Pancreas (tissue), 10 donors: ENCODE results near the gene ST6GALNAC6. TPM values are rescaled to one million over a fixed set of nuclear protein-coding genes. Genes with fewer than 3 reads are reported as not detected.
A peak's percentile ranks its signal among the peaks of the same experiment; 100 is the strongest.

Source experiments
- ATAC-seq, 4 donors: fragments of 200-7000 bp; cut with Tn5 transposase; one replicate each; pipeline versions ENCODE4 v1.8.0 to v1.9.1; 2020; ENCODE audit warnings: mild to moderate bottlenecking in 4 of 4, moderate library complexity in 4 of 4
- DNase-seq, 6 donors: peaks; one replicate each; pipeline ENCODE4 v3.0.0-alpha.2; 2020
- FAIRE-seq: peaks from 2 replicates; lab custom pipeline; 2012; peaks lifted over from hg19 to GRCh38; lab: Jason Lieb, UNC
- H3K27ac ChIP-seq, 4 donors: fragments of 200-600 bp; sonication (generic); 1 replicate in 3 of 4; 2 replicates in 1 of 4; pipeline versions ENCODE4 v1.5.0 to v1.8.0; 2020
- H3K27me3 ChIP-seq, 4 donors: fragments of 200-600 bp; one replicate each; pipeline ENCODE4 v1.8.0; 2021
- H3K36me3 ChIP-seq, 3 donors: fragments of 200-600 bp; sonication (generic) in 1 of 3; one replicate each; pipeline versions ENCODE4 v1.5.0 to v1.8.0; 2020 to 2021
- H3K4me1 ChIP-seq, 3 donors: fragments of 200-600 bp; one replicate each; pipeline ENCODE4 v1.8.0; 2021
- H3K4me3 ChIP-seq, 4 donors: fragments of 200-600 bp; sonication (generic) in 2 of 4; one replicate each; pipeline versions ENCODE4 v1.5.0 to v1.8.0; 2020 to 2021
- H3K9me3 ChIP-seq, 4 donors: fragments of 200-600 bp; one replicate each; pipeline ENCODE4 v1.8.0; 2021
- CTCF ChIP-seq, 4 donors: fragments of 200-600 bp; sonication (generic) in 3 of 4; IDR thresholded peaks; one replicate each; pipeline versions ENCODE4 v1.5.0 to v1.8.0; 2021; ENCODE audit warnings: antibody characterized with exemption in 4 of 4
- WGBS, 2 donors: extraction: QIAGEN DNeasy Blood & Tissue Kit; methylation state at CpG; one replicate each; pipeline ENCODE4 v1.1.7; 2013; 5-methylcytosine and 5-hydroxymethylcytosine counted together
- intact Hi-C, 3 donors: fragments of 100-400 bp; cut with DNase I; formaldehyde crosslinking; loops; one replicate each; pipeline versions ENCODE4 v1.11.1 to v1.14.2; 2022
- polyA plus RNA-seq, 2 donors: library from polyadenylated mRNA; stranded (reverse); fragments of 200-250 nt; gene quantifications; one replicate each; pipeline ENCODE4 v1.2.3, GENCODE V29; 2013
- total RNA-seq, 6 donors: library from RNA; stranded (reverse); fragmentation: NEBNext Ultra II Directional in 4 of 6; extraction: Animal tissue kit (Norgen Biotek cat#: 25700) in 4 of 6; gene quantifications; one replicate each; pipeline versions ENCODE4 v1.2.1 to v1.2.4, GENCODE V29; 2021 to 2023
- donor health status: healthy with polysubstance abuse.
- donor health status: DM: no; HTN: no; CAD: no; lungs with moderate emphysema.
- donor health status: DM: no; HTN: no; CAD: no.
- donor health status: control.
- donor health status: control.
- donor health status: Bipolar disorder and iron deficiency.
- donor health status: DM: yes; HTN: yes; CAD: no.
- donor health status: DM: no; HTN: no; CAD: no.
- donor health status: DM: no; HTN: no; CAD: no.
- donor health status: DM: yes; HTN: yes; CAD: no.

The ST6GALNAC6 gene
- total and polyA plus RNA-seq, 8 donors, result 20.7 to 35.7 (median 27.0) TPM

- H3K9me3 ChIP-seq, result no peaks in the 10 kb centered on the region
- peak overlapping the region in 2 of 4 donors; percentile 31 to 42 for H3K4me3 ChIP-seq
- ATAC-seq, result peak; percentile 62 to 80 (median 66)
- H3K27ac ChIP-seq, result no peak overlapping the region
- peaks cover 0 to 12% (median 4%) of the 10 kb centered on the region in 3 donors for H3K4me1 ChIP-seq
- TF ChIP-seq CTCF (IDR thresholded peaks at IDR 0.05), result no peak
- H3K36me3 ChIP-seq, result no peaks in the 10 kb centered on the region
- 3 to 6% methylated on average over 39 to 56 of the region's 56 CpGs for WGBS, 2 donors
- intact Hi-C loops, result loop anchor here in 1 of 3 donors (10.0 kb wide), 1 partner anchor 333 kb away; no protein-coding TSS in a partner anchor
- DNase-seq, result peak; percentile 71 to 87 (median 82)
- FAIRE-seq, result no peak
- H3K27me3 ChIP-seq, result no peaks in the 10 kb centered on the region
Observed at GRCh38 chr9:127927201-127927987, 28.0 kb upstream of the ST6GALNAC6 start.

GRCh38 chr9:127926906-127927200 is 27.4 kb upstream of the ST6GALNAC6 start:
- H3K36me3 ChIP-seq, result no peaks in the 10 kb centered on the region
- H3K27ac ChIP-seq, result no peak overlapping the region
- peaks cover 0 to 14% (median 4%) of the 10 kb centered on the region in 3 donors for H3K4me1 ChIP-seq
- ATAC-seq, result no peak
- H3K27me3 ChIP-seq, result no peaks in the 10 kb centered on the region
- no peak for DNase-seq
- intact Hi-C loops, result loop anchor here in 1 of 3 donors (10.0 kb wide), 1 partner anchor 332 kb away; no protein-coding TSS in a partner anchor
- H3K4me3 ChIP-seq, result peak overlapping the region in 2 of 4 donors; percentile 31 to 42
- no peak for FAIRE-seq
- no peaks in the 10 kb centered on the region for H3K9me3 ChIP-seq
- no peak for TF ChIP-seq CTCF (IDR thresholded peaks at IDR 0.05)
- whole genome bisulfite sequencing, 2 donors, result 30 to 31% methylated on average over 19 of the region's 19 CpGs

GRCh38 chr9:127925959-127926905 is 26.8 kb upstream of the ST6GALNAC6 start:
- WGBS, 2 donors, result 77 to 81% methylated on average over 14 of the region's 14 CpGs
- H3K4me1 ChIP-seq, result peaks cover 0 to 15% (median 4%) of the 10 kb centered on the region in 3 donors
- H3K27ac ChIP-seq, result no peak overlapping the region
- H3K36me3 ChIP-seq, result no peaks in the 10 kb centered on the region
- FAIRE-seq (no peak), ATAC-seq (no peak), DNase-seq (peak in 1 of 6 donors; percentile 75)
- H3K4me3 ChIP-seq, result no peak overlapping the region
- no peaks in the 10 kb centered on the region for H3K27me3 ChIP-seq
- intact Hi-C loops, result loop anchor here in 1 of 3 donors (10.0 kb wide), 1 partner anchor 331 kb away; no protein-coding TSS in a partner anchor
- no peak for TF ChIP-seq CTCF (IDR thresholded peaks at IDR 0.05)
- no peaks in the 10 kb centered on the region for H3K9me3 ChIP-seq

- H3K36me3 ChIP-seq, result no peaks in the 10 kb centered on the region
- no peak overlapping the region for H3K4me3 ChIP-seq
- no peaks in the 10 kb centered on the region for H3K27me3 ChIP-seq
- H3K27ac ChIP-seq, result no peak overlapping the region
- peaks cover 0 to 11% (median 4%) of the 10 kb centered on the region in 3 donors for H3K4me1 ChIP-seq
- intact Hi-C loops, result loop anchor here in 2 of 3 donors (5.0 to 10.0 kb wide), 3 partner anchors 188 to 338 kb away; partner anchors contain the start of gene TOR2A (in 1 of the 2)
- no peak for TF ChIP-seq CTCF (IDR thresholded peaks at IDR 0.05)
- H3K9me3 ChIP-seq, result no peaks in the 10 kb centered on the region
- peak in 1 of 6 donors; percentile 41 for DNase-seq
- ATAC-seq, result no peak
- 83 to 88% methylated on average over 22 of the region's 22 CpGs for WGBS, 2 donors
- FAIRE-seq, result no peak
Observed at GRCh38 chr9:127924736-127925444, 25.5 kb upstream of the ST6GALNAC6 start.
